HG03571 (cell line): ENCODE measurements around the gene GLRB.
"Not testable (repeated sequence)": the region's sequence is repeated elsewhere in the genome, so short reads cannot be mapped to it uniquely, and the experiment has no call there.

ENCODE experiments used
- ATAC-seq: cut with Tn5 transposase; IDR thresholded peaks from one replicate; pipeline ENCODE4 v1.9.1; 2021; ENCODE audit not compliant: unreplicated experiment

GLRB gene

DNA sequence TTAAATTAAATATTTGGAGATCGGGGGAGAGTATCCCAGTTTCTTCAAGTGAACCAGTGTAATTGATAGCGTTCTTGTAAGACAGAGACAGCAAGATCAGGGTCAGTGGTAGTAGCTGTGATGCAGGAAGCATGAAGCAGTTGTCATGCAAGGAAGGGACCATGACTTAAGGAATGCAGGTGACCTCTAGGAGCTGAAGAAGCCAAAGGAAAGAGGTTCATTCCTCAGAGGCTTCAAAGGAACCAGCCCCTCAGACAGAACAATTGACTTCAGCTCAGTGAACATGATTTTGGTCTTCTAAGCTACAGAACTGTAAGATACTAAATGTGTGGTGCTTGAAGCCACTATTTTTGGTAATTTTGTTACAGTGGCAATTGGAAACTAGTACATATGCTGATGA is 51.6 kb downstream of the GLRB start:
- no peak for ATAC-seq

DNA sequence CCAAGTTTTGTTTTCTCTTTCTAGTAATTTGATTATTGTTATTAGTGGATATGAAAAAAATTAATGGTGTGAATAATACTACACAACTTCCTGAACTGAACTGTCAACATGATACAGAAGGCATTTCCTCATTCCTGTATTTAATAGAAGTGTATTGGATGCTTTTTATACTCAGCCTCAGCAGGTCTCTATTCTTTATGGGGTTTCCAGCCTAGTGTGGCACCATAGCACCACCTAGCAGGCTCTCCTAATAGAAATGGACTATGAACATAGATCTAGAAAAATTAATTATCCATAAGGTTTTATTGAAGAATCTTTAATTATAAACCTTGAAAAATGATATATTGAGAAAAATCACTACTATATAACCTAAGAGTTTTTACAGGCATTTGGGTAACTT is 52.4 kb downstream of the GLRB start:
- no peak for ATAC-seq

DNA sequence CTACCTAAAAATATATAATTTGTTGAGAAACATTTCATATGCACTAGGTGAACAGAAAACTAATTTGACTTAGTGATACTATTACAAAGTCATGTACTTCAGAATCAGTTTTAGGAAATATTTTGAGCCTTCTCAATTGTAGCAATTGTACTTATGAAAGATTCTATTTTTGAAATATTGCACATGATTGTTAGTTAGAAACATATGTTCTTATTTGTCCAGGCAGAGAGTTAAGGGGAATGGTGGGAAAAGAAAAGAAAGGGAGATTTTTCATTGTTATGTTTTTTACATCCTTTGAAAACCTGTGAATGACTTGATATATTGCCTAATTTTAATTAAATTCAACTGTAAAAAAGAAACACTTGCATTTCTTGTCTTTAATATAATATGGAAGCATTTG is 66.0 kb downstream of the GLRB start:
- ATAC-seq = no peak

DNA sequence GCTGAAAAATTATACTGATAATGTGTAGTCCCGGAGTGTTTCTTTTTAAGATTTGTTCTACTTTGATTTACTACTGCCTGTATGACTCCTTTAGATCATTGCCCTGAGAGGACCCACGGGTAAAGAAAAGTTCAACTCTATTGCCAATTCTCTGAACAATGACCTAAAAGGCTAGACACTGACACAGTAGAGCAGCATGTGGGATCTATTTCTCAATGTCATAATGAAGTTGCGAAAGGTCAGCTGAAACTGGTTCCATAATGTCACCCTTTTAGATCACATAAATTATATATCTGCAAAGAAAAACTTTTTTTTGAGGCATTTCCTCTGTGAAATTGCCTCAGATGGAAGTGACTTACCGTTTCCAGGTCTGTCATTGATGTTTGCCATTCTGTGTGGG is 67.4 kb downstream of the GLRB start:
- ATAC-seq = no peak

DNA sequence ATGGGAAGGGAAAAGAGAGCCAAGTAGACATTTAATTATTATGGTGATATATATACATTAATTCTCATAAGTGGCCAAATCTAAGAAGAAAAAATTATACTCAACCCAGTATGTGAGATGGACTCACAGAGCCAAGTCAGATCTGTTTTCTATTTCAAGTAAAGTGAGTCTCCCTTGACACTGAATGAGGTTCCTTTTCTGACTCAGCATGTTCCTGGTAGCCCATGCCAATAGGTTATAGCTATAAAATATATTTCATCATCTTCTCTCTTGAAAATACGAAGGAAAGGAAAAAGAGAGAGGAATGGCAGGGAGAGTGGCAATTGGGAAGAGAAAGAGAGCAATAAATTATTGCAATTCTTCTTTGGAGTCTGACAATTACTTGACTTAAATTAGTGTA is 75.8 kb downstream of the GLRB start:
- no peak for ATAC-seq

DNA sequence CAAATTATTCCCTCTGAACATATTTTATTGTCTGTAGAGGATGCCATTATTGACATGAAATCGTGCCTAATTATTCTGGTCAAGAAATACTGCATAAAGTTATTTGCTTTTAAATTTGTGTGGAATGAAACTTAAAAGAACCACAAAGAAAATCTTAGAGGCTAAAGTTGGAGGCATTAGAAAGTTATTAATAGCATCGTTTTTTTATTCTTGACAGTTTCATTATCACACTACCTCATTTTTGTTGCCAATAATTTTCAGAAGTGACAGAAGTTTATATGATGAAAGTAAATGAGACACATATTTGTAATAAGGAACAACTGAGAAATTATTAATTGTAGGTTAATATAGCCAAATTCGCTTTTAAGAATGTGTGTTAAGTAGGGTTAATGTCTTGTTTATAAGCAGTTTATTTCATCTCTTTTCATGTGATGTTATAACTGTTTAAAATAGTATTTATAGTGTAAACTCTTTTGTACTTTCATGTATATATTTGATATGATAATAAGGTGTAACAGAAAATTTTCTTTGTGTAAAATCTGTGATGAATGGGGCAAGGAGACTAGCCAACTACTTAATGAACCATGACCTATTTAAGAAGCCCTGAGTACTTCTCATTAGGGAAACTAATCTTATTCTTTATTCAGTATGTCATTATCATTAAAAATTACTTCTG is 90.1 kb downstream of the GLRB start:
- no peak for ATAC-seq

DNA sequence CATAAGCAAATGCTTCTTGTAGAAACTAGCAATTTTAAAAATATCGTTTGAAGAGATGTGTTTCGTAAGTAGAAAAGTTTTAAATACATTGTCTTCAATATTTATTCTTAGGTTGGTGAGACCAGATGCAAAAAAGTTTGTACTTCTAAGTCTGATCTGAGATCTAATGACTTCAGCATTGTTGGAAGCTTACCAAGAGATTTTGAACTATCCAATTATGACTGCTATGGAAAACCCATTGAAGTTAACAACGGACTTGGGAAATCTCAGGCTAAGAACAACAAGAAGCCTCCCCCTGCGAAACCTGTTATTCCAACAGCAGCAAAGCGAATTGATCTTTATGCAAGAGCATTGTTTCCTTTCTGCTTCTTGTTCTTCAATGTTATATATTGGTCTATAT is 94.4 kb downstream of the GLRB start:
- no peak for ATAC-seq

DNA sequence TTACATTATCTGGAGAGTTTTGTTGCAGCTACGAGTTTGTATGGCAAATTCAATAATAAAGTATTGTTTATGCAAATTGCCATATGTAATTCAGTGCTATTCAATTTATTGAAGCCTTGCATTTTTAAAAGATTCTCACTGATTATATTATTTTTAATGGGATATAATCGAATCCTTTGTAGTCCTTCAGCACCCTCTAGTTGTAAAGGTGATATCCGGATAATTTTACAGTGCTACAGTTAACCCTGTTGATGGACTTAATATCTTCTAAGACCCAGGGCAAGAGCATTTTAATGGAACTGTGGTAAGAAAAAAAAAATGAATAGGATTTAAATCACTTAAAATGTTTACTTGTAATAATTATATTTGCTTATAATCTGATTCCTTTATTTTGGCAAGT is 96.1 kb downstream of the GLRB start:
- ATAC-seq = no peak

DNA sequence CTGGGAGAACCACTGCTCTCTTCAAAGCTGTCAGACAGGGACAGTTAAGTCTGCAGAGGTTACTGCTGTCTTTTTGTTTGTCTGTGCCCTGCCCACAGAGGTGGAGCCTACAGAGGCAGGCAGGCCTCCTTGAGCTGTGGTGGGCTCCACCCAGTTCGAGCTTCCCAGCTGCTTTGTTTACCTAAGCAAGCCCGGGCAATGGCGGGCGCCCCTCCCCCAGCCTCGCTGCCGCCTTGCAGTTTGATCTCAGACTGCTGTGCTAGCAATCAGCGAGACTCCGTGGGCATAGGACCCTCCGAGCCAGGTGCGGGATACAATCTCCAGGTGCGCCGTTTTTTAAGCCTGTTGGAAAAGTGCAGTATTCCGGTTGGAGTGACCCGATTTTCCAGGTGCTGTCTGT is 104.3 kb downstream of the GLRB start:
- ATAC-seq = not testable (repeated sequence)

DNA sequence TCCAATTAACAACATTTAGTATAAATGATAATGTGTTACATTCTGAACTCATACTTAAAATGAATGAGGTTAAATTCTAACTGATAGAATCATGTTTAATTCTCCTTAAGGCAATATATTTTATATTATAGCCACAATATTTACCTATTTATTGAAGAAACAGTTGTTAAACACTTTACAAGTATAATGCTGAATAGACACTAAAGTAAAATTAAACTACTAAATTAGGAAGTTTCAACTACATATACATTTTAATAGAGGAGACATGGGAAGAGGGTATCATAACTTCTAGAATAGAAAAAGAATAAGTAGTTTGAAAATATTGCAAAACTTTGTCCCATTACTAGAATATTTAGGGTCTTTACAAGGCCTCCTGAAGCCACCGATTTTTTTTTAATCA is 108.3 kb downstream of the GLRB start:
- no peak for ATAC-seq

DNA sequence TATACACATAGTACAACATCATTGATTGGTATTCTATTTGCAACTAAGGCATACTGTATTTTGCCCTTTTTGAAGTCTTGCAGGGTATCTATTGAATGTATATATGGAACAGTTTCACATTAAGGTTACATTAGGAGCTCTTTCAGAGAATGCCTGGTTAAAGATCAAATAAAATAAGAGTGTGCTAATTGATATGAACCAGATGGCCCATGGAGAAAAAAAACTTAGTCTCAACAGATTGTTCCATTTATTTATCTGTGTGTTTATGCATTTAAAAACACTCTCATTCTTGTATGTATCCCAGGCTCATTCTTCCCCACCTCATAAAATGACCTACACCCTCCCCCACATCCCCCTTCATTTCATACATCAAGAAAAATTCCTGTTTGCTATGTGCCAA is 109.4 kb downstream of the GLRB start:
- no peak for ATAC-seq

DNA sequence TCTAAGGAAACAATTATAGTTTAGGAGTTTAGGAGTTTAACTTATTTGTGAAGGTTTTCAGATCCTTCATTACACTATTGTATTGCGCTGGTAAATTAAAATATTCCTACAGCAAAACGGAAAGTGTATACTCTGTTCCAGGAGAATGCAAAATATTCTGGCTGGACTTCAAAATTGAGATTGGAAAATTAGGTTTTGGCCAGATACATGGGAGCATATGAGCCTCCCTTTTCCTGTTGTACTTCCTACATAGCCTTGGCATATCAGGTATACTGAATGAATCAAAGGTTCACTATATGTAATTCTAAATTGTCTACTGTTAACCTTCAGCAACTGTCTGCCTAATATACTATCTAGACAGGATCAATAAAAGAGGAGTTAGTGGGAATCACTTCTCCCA is 119.4 kb downstream of the GLRB start:
- no peak for ATAC-seq

DNA sequence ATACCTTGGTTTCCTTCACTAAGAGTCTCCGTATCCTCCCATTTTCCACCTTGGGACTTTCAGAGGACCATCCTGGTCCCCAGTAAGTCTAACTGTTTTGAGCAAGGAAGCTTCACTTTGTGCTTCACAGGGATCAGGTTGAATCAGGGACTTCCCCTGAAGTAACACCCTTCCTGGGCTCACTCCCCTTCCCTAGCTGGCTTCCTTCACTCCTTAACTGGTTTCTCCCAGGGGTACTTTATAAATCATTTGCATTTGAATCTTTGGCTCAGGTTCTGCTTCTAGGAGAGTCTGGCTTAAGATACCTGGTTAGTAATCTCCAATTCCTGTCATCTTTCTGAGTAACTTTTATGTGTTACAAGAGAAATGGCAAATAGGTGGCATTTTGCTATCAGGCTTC is 120.1 kb downstream of the GLRB start:
- no peak for ATAC-seq

DNA sequence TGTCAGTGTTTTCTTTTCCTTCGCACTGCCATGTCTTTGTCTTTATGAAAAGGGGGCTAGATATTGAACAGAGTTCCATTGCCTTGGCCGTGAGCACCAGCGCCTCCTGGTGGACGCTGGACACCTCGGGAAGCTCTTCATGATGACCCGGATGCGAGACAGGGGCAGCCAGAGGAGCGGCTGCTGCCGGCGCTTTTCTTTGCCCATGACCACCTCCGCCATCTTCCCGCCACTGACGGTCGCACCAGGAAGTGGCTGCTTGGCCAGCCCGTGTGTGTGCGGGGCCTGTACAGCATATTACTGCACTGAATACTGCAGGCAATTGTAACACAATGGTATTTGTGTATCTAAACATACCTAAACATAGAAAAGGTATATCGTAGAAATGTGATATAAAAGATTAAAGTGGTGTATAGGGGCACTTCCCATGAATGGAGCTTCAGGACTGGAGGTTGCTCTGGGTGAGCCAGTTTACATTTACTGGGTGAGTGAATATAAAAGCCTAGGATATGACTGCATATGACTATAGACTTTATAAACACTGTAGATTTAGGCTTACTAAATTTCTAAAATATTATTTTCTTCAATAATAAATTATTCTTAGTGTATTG is 128.8 kb downstream of the GLRB start:
- no peak for ATAC-seq

DNA sequence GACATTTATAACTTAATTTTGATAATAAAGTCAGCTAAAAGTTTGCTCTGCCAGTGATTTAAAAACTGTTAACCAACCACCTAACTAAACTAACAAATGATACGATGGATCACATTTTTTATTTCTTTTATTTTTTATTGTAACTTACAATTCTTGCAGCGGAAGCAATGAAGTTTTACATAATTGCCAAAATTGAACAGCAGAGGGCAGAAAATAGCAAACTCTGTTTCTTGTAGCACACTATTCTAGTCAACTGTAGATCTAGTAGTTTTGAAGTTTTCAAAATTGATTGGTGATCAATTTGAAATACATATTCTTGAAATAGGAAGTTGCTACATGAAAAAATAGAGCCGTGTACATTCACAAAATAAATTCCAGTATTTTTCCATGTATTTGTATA is 141.8 kb downstream of the GLRB start:
- no peak for ATAC-seq

DNA sequence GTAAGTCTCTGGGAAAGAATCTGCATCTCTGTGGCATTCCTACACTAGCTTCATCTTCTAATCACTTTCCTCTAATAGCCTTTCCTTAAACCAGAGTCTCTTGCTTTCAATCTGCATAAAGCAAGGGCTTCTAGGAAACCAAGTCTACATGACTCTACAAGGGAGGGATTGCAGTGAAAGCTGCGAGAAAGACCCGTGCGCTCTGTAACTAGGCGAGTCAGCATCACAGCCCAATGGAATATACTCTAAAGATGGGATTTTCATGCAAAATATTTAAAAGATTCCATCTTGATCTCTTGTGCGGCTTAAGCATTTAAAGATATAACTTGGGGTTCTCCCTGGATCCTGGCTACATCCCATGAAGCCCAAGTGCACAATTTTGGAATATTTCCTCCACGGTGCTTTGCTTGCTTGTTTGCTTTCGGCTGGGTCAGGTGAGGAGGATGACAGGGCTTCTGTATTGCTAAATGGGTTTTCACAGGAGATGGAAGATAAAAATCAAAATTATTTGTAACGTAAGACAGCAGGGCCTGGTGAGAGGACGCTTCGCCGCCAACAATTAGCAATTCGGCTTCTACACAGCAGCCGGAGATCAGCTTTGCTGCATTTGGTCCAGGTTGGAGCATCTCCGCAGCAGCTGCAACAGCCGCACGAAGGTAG is 143.9 kb downstream of the GLRB start:
- ATAC-seq = no peak

DNA sequence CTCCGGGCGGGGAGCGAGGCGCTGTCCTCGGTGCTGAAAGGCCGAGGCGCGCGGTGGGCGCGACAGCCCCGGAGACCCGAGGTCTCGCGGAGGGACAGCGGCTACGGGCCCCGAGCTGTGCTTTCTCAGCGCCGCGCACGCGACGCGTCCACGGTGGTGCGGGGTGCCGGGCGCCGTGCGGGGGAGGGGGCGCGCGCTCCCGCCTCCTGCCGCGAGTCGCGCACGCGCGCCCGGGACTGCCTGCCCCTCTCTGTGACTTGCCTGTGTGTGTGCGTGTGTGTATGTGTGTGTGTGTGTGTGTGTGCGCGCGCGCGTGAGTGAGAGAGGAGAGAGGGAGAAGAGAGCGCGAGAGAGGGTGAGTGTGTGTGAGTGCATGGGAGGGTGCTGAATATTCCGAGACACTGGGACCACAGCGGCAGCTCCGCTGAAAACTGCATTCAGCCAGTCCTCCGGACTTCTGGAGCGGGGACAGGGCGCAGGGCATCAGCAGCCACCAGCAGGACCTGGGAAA is 144.5 kb downstream of the GLRB start, which contains the start of gene GRIA2:
Gene GRIA2 (plus strand): TSS at position 358 of the 511 bp plus-strand sequence. CDS start 315 bp downstream, outside the sequence.
- ATAC-seq = no peak

DNA sequence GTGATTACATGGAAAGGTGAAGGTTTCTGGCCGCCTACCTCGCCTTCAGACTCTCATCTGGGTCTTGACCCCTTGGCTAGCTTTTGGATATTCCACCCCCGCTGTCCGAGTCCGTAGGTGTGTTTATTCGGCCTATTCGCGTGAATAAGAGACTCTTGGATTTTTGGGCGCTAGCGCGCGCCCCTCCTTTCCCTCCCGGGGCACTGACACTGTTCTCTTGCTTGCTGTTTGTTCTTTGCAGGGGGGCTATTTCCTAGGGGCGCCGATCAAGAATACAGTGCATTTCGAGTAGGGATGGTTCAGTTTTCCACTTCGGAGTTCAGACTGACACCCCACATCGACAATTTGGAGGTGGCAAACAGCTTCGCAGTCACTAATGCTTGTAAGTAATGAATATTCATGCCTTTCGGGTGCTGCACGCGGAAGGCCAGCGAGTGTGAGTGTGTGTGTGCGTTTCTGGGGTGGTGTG is 145.5 kb downstream of the GLRB start:
- ATAC-seq = no peak
